ENCODE measurements around the gene TUBAL3.

Gene TUBAL3

DNA sequence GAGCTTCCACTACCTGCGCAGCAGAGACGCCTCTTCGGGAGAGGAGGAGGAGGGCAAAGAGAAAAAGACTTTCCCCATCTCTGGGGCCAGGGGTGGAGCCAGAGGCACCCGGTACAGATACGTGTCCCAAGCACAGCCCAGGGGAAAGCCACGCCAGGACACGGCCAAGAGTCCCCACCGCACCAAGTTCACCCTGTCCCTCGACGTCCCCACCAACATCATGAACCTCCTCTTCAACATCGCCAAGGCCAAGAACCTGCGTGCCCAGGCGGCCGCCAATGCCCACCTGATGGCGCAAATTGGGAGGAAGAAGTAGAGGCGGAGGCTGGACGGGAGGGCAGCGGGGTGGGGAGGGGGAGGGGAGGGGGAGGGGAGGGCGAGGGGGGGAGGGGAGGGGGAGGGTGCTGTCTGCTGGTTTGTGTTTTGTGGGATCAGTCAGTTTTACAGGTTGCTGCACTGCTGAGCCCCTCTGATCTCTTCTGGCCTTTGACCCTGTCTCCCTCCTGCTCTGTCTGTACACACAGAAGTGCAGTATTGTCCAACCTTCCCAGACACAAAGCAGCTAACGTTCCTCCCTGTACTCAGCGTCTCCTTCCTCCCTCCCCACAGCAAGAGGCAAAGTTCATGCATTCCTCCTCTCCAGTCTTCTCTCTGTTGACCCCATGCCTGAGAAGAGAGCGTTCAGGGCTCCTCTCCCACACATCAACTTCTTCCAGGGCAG, 30.6 kb downstream of the TUBAL3 start:
- no peak for DNase-seq

DNA sequence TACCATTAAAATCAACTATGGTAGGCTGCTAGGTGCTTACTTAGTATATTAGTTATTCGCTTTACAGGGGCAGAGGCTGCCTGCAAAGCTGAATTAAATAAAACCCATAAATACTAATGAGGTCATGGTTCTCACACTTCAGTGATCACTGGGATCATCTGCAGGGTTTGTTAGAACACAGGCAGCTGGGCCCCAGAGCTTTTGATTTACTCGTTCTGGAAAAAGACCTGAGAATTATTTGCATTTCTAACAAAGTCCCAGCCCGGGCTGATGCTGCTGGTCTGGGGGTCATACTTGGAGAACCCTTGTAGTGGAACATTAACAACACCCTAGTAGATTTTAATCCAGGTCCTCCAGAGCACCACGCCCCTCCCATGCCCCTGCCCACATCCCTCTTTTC, 31.3 kb downstream of the TUBAL3 start:
- DNase-seq = no peak

DNA sequence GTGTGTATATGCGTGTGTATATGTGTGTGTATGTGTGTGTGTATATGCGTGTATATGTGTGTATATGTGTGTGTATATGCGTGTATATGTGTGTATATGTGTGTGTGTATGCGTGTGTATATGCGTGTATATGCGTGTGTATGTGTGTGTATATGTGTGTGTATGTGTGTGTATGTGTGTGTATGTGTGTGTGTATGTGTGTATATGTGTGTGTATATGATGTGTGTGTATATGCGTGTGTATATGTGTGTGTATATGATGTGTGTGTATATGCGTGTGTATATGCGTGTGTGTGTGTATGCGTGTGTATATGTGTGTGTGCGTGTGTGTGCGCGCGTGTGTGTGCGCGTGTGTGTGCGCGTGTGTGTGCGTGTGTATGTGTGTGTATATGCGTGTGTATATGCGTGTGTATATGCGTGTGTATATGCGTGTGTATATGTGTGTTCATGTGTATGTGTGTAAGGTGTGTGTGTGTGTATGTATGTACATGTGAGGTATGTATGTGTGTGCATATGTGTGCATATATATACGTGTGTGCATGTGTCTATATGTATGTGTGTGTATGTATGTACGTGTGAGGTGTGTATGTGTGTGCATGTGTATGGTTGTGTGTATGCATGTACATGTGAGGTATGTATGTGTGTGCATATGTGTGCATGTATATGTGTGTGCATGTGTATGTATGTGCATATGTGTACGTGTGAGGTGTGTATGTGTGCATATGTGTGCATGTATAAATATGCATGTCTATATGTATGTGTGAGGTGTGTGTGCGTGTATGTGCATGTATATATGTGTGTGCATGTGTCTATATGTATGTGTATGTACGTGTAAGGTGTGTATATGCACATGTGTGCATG, 33.9 kb downstream of the TUBAL3 start:
- DNase-seq = no peak

DNA sequence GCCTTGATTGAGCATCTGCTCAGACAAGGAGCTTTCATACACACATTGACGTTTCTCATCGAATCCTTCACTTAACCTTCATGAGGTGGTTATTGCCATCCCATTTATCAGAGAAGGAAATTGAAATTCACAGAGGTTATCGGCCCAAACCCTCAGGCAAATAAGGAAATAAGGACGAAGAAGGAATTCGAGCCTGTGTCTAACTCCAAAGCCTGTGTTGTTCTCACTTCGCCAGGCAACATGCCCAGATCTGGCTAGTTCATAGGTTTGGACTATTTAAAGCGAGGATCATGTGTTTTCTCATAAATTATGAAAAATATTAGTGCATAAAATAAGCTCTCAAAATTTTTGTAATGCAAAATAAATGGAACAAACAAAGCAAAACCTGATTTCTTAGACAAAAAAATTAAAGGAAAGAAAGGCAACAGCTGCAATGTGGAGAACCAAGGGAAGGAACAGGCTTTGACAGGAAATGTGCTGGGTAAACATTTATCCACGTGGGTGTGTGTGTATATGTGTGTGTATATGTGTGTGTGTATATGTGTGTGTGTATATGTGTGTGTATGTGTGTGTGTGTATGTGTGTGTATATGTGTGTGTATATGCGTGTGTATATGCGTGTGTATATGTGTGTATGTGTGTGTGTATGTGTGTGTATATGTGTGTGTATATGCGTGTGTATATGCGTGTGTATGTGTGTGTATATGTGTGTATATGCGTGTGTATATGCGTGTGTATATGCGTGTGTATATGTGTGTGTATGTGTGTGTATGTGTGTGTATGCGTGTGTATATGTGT, 35.1 kb downstream of the TUBAL3 start:
- DNase-seq = no peak

DNA sequence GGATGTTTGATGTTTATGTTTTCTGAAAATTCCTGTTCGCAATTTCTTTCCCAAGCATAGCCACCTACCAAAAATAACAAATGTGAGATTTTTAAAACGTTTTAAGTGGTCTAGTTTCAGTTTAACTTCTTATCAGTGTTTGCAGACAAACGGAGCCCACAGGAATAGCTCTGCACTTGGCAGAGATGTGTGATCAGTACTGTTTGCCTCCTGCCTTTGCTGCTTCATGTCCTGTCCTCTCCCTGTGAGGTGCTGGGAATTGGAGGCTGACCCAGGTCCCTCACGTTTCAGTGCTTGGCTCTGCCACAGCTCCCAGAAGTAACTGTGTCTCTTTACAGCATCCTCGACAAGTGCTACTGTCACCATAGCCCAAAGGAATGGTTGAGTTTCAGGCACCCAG, 38.7 kb downstream of the TUBAL3 start:
- DNase-seq = no peak

DNA sequence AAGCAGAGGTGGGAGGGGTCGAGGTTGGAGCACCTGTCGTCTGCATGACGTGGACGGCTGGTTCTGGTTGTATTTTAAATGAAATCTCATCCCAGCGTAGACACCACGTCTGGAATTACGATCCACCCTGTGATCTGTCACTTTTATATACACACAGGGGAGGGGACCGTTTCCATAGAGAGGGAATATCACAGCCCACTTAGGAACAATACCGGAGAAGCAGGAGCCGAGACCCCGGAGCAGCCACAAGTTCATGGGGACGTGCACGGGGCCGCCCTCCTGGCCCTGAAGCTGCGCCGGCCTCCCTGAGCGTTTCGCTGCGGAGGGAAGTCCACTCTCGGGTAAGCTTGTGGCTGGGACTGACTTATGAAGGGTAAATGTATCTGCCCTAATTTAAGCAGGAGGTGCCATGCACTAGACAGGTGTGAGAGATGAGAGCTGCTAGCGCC, 39.7 kb downstream of the TUBAL3 start, which contains the start of gene UCN3:
TSS of gene UCN3 (plus strand) at position 77 of the 449 bp plus-strand sequence. CDS start 8,755 bp downstream, outside the sequence.
- DNase-seq = no peak

DNA sequence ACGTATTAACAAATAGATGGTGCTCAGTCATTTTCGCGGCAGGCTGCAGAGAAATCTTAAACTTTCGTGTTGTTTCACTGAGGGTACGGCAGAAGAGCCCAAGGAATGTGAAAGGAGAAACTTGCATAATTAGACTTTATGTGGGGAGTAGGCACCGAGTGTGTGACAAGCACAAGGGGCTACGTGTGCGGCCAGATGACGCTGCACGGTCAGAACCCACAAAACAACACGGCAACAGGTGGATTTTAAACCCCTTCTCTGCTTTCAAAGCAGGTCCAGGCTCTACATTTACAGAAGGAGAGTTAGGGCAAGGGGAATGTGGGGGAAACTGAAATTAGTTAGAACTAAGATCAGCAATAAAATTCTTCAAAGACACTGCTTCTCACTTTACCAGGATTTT, 40.3 kb downstream of the TUBAL3 start:
- DNase-seq = no peak

DNA sequence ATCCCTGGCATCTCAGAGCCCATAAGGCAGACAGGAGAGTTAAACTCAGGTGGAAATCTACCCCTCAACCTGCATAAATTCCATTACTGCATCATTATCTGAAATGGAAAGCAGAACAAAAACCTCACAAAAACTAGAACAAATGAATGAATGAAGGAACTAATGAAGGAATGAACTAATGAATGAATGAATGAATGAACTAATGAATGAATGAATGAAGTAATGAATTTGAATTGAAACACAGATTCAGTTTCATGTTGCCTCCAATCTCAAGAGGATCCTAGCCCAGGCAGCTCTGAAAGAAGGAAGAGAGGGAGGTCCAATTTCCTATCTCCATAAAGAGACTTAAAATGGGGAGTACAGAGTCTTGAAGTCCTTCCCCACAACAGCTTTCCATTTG, 41.8 kb downstream of the TUBAL3 start:
- DNase-seq = no peak

DNA sequence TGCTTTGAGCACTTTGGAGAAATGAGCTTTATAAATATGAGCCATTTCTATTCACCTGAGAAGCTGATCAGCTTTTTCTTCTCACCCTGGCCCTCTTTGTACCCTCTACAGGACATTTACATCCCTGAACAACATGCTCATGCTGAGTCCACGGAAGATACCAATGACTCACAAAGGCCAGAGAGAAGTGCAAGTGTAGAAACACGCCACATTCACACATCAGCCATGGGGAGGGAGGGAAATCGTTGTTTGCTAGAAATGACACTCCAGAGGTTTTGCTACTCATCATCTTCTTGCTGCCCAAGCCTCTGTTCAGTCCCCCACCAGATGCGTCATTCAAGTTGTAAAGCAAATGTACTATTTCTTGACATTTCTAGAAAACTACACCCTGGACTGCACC, 42.7 kb downstream of the TUBAL3 start:
- peak; percentile 22 for DNase-seq

DNA sequence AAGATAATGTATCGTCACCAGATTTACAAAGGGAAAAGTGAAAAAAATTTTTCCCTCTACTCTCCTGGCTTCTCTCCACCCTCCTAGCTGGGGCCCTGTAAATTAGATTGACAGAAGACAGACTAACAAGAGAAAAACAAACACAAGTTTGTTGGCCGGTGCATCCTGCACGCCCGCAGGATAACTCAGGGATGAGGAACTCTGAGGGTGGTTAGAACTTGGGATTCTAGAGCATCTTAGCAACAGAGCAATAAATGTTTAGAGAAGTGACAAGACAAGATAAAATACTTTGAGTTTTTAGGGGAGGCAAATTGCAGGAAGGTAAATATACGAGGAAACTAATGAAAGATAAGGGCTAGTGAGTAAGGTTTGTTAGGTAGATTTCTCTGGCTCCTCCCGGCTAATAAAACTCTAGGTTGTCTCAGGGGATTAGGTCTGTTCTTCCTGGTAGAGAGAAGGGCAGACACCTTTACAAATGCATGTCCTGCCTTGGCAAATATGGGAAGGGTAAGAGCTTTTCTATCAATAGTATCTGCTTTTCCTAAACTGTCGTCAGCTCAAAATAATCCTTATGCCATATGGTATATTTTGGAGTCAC, 44.2 kb downstream of the TUBAL3 start:
- no peak for DNase-seq

DNA sequence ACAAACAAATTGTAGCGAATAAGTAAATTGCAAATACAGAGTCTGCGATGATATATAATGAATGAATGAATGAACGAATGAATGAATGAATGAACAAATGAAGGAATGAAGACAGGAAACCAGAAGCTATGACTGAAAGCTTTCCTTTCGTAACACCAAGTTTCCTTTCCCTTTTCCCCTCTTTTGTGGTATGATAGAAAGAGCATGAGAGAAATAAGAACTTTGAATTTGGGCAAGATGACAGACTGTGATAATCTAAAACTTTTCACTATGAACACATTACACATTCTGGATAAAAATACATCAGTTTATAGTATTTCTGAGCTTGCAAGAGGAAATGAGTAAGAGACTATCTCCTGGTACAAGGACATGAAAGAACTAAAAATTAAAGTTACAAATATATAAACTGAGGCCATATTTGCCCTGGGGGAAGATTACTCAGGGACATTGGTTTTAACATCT, 48.3 kb downstream of the TUBAL3 start:
- peak; percentile 45 for DNase-seq

DNA sequence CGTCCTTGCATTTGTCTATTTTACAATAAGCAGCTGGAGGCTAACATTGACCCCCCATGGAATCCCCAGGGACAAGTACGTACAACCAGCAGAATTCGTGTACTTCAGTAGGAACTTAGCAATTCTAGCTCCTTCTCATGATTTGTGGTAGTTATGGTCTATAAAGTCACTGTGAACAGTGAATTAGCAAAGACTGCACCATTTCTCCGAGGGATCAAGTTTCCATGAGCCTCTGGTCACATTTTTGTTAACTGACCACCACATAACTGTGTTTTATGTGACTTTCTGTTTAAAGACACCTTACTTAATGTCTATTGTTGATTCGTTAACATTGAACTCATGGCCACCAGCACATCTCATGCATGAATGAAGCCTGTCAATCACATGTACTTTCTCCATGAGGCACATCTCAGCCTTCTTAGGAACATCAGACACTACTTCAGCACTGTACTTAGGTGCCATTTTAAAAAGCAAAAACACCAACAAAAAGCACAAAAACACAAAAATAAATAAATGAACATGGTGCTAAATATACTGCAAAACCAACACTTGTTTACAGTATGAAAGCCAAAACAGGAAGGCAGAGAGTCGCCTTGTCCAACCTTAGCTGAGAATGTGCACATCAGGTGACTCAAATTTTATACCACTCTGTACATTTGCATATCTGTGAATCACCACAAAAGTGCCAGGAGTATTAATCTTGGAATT, 48.9 kb downstream of the TUBAL3 start:
- DNase-seq = peak; percentile 4

DNA sequence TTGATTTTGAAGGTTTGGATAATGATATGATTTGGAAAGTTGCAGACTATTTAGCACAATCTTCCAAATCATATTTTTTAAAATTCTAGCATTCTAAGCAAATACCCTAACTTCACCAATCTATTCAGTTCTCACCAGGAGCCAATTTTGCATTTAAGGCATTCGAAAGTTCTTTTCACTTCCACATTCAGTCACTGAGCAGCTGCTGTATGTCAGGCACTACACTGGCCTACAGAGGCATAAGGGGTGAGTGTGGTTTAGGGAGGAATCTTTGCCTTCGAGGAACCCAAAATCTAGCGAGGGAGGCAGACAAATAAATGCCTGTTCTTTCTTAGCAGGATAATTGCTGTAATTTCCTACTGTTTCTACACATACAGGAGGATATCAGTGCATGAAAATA, 50.6 kb downstream of the TUBAL3 start:
- no peak for DNase-seq

DNA sequence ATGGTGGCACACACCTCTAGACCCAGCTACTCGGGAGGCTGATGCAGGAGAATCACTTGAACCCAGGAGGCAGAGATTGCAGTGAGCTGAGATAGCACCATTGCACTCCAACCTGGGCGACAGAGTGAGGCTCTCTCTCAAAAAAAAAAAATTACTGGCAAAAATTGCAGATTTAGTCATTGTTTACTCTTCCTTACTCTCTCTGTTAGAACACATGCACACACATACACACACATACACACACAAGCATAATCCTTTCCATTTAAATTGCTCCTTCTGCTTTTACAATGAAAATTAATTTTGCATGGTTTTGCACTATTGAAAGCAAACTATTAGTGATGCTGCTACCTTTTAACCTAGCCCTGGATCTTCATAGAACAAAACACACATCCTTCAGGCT, 55.3 kb downstream of the TUBAL3 start:
- no peak for DNase-seq

DNA sequence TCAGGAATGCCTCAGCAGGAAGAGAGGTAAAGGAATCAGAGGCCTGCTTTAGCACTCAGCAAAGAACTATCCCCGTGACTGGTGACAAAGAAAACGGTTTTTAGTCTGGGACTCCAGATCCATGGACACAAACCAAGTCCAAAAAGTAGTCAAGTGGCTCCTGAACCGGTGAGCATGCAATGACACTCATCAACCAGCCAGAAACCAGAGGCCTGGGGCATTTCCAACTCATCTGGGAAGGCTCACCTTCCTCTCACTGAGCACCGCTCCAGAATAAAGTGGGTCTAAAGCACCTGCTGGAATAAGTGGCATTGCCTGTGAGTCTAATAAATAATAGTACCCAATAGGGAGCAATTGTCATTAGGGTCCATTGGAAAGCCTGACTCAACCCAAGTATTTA, 57.7 kb downstream of the TUBAL3 start:
- DNase-seq = no peak

DNA sequence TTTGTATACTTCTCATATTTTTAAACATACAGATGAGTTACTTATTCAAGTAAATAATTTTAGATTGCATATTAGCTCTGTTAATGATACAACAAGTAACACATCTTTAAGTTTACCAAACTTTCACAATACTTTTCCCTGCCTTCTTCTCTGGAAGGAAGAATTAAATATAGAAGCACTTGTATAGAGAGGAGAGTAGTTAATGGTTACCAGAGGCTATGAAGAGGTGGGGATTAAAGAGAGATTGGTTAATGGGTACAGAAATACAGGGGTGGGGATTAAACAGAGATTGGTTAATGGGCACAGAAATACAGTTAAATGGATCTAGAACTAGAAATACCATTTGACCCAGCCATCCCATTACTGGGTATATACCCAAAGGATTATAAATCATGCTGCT, 59.9 kb downstream of the TUBAL3 start:
- no peak for DNase-seq

DNA sequence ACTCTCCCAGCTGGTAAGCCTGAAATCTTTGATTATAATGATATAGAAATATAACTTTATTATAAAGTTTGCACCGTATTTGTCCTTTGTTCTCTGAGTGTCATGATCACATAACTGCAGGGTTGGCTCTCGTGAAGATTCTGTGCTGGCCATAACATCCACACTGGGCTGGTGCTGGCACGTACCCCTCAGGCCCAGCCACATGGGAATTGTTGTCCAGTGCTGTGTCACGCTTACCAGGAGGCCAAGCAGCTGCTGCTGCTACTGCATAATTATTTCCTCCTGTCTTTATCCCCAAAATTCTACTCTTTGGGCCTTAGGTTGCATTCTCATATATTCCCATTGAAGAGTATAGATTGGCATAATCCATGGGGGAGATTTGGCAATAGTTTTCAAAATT, 60.6 kb downstream of the TUBAL3 start:
- DNase-seq = no peak

DNA sequence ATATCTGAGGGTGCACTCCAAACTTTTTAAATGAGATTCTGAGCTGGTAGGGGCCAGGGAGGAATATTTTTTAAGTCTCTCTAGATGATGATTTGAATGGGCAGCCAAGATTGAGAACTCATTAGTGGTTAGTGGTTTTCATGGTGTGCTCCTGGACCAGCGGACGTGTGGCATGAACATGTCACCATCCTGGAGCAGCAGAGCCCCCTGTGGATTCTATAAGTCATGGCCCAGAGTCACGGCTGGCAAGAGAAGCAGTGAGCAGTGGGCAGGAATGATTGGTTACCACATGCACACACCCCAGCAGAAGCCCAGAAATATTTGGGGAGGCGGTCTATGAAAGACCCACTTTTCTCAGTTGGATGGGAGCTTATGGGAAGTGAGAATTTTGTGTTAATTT, 61.1 kb downstream of the TUBAL3 start:
- DNase-seq = peak; percentile 13

Measured in activated CD4-positive, alpha-beta T cell treated with anti-CD3 and anti-CD28 coated beads, Interleukin-10, Interleukin-2, amounts not matched to agents 100 ng/mL and 50 ng/mL, durations not matched to agents 16 hours and 8 hours (primary cell).